ENCODE measurements around the gene RNF114. TPM values are rescaled to one million over a fixed set of nuclear protein-coding genes. Genes with fewer than 3 reads are reported as not detected.

RNF114 gene
- total and polyA plus RNA-seq, 5 donors from 2014 or later = 132 to 147 (median 146) TPM

GRCh38 chr20:49896204-49896603, 40.0 kb upstream of the RNF114 start:
- H3K4me1 Mint-ChIP-seq = peaks cover 8 to 24% (median 18%) of the 10 kb centered on the region in 4 donors
- H3K9me3 Mint-ChIP-seq = no peaks in the 10 kb centered on the region
- Histone ChIP-seq H3K27ac (ENCODE audit: insufficient read depth, low read length, poor library complexity, severe bottlenecking) (no peak overlapping the region), H3K9me3 (ENCODE audit: control insufficient read depth in 2 of 2, low read length in 2 of 2) (no peaks in the 10 kb centered on the region), H3K4me3 (ENCODE audit: low read depth, low read length) (no peak overlapping the region), H3K4me1 (ENCODE audit: control insufficient read depth, insufficient read depth, low read length, poor library complexity, severe bottlenecking) (peaks cover 13% of the 10 kb centered on the region), H3K27me3 (ENCODE audit: control insufficient read depth, insufficient read depth, low read length) (no peaks in the 10 kb centered on the region), H3K36me3 (ENCODE audit: control insufficient read depth, insufficient read depth, low read length) (no peaks in the 10 kb centered on the region)
- ATAC-seq (ENCODE audit: low read depth in 2 of 2) (no peak), DNase-seq (no peak)
- no peak overlapping the region for H3K4me3 Mint-ChIP-seq
- peak overlapping the region in 1 of 3 donors; percentile 38 for H3K27ac Mint-ChIP-seq
- H3K27me3 Mint-ChIP-seq = no peaks in the 10 kb centered on the region
- H3K36me3 Mint-ChIP-seq = peaks cover 5% of the 10 kb centered on the region

- Mint-ChIP-seq H3K4me3 (no peak overlapping the region), H3K4me1 (peaks cover 0 to 11% (median 6%) of the 10 kb centered on the region in 4 donors), H3K27me3 (no peaks in the 10 kb centered on the region), H3K27ac (no peak overlapping the region), H3K9me3 (peaks cover 0 to 2% (median 0%) of the 10 kb centered on the region in 7 donors), H3K36me3 (peaks cover 15% of the 10 kb centered on the region)
- no peaks in the 10 kb centered on the region for H3K4me1 ChIP-seq (ENCODE audit: control insufficient read depth, insufficient read depth, low read length, poor library complexity, severe bottlenecking)
- DNase-seq = no peak
- H3K9me3 ChIP-seq (ENCODE audit: control insufficient read depth in 2 of 2, low read length in 2 of 2) = no peaks in the 10 kb centered on the region
- H3K4me3 ChIP-seq (ENCODE audit: low read depth, low read length) = no peak overlapping the region
- H3K27ac ChIP-seq (ENCODE audit: insufficient read depth, low read length, poor library complexity, severe bottlenecking) = no peak overlapping the region
- H3K27me3 ChIP-seq (ENCODE audit: control insufficient read depth, insufficient read depth, low read length) = no peaks in the 10 kb centered on the region
- ATAC-seq (ENCODE audit: low read depth in 2 of 2) = no peak
- H3K36me3 ChIP-seq (ENCODE audit: control insufficient read depth, insufficient read depth, low read length) = peaks cover 10% of the 10 kb centered on the region
Measured at GRCh38 chr20:49899541-49900383, 36.4 kb upstream of the RNF114 start.

- Mint-ChIP-seq H3K4me1 (peaks cover 0 to 11% (median 3%) of the 10 kb centered on the region in 4 donors), H3K27ac (no peak overlapping the region), H3K27me3 (no peaks in the 10 kb centered on the region), H3K4me3 (no peak overlapping the region), H3K36me3 (peaks cover 24% of the 10 kb centered on the region), H3K9me3 (peaks cover 0 to 2% (median 0%) of the 10 kb centered on the region in 7 donors)
- Histone ChIP-seq H3K27ac (ENCODE audit: insufficient read depth, low read length, poor library complexity, severe bottlenecking) (no peak overlapping the region), H3K4me3 (ENCODE audit: low read depth, low read length) (no peak overlapping the region), H3K4me1 (ENCODE audit: control insufficient read depth, insufficient read depth, low read length, poor library complexity, severe bottlenecking) (no peaks in the 10 kb centered on the region), H3K36me3 (ENCODE audit: control insufficient read depth, insufficient read depth, low read length) (peaks cover 24% of the 10 kb centered on the region), H3K27me3 (ENCODE audit: control insufficient read depth, insufficient read depth, low read length) (no peaks in the 10 kb centered on the region), H3K9me3 (ENCODE audit: control insufficient read depth in 2 of 2, low read length in 2 of 2) (no peaks in the 10 kb centered on the region)
- ATAC-seq (ENCODE audit: low read depth in 2 of 2) (no peak), DNase-seq (no peak)
Measured at GRCh38 chr20:49901588-49901987, 34.6 kb upstream of the RNF114 start.

GRCh38 chr20:49904440-49905214, 31.6 kb upstream of the RNF114 start:
- H3K27ac ChIP-seq (ENCODE audit: insufficient read depth, low read length, poor library complexity, severe bottlenecking) = no peak overlapping the region
- ATAC-seq (ENCODE audit: low read depth in 2 of 2) (no peak), DNase-seq (no peak)
- Mint-ChIP-seq H3K9me3 (peaks cover 0 to 2% (median 0%) of the 10 kb centered on the region in 7 donors), H3K36me3 (peaks cover 33% of the 10 kb centered on the region), H3K4me3 (no peak overlapping the region), H3K4me1 (peaks cover 0 to 6% (median 4%) of the 10 kb centered on the region in 4 donors), H3K27ac (no peak overlapping the region), H3K27me3 (no peaks in the 10 kb centered on the region)
- peaks cover 45% of the 10 kb centered on the region for H3K36me3 ChIP-seq (ENCODE audit: control insufficient read depth, insufficient read depth, low read length)
- no peak overlapping the region for H3K4me3 ChIP-seq (ENCODE audit: low read depth, low read length)
- no peaks in the 10 kb centered on the region for H3K4me1 ChIP-seq (ENCODE audit: control insufficient read depth, insufficient read depth, low read length, poor library complexity, severe bottlenecking)
- H3K9me3 ChIP-seq (ENCODE audit: control insufficient read depth in 2 of 2, low read length in 2 of 2) = no peaks in the 10 kb centered on the region
- H3K27me3 ChIP-seq (ENCODE audit: control insufficient read depth, insufficient read depth, low read length) = no peaks in the 10 kb centered on the region

DNA sequence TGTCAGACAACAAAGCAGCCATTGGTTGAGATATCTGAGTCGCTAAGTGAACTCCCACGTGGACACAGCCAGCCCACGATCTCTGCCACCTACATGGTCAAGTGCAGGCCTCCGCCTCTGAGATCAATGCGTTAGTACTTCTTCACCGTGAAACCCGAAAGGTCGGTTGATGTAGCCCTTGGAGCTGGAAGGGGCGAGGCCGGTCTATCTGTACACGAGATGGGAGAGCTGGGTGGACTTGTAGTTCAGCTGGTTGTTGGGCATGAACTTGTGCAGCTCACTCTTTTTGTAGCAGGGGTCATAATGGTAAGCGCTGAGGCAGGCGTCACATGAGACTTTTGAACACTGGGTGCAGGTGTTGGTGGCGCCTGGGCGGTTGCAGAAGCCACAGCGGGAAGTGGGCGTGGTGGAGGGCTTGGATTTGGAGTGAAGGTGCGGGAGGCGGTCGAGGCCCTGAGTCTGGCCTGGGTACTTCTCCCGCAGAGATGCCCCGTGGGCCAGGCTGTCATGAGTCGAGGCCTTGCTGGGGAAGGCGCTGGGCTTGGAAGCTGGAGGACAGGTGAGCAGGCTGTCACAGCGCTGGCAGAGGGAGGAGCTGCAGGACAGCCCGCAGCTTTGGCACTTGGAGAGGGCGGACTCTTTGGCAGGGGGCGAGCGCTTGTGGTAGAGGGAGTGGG, 30.6 kb upstream of the RNF114 start:
- H3K4me3 Mint-ChIP-seq = peak overlapping the region in 1 of 4 donors; percentile 32
- H3K36me3 Mint-ChIP-seq = peaks cover 36% of the 10 kb centered on the region
- Histone ChIP-seq H3K36me3 (ENCODE audit: control insufficient read depth, insufficient read depth, low read length) (peaks cover 53% of the 10 kb centered on the region), H3K4me3 (ENCODE audit: low read depth, low read length) (no peak overlapping the region), H3K9me3 (ENCODE audit: control insufficient read depth in 2 of 2, low read length in 2 of 2) (no peaks in the 10 kb centered on the region), H3K27me3 (ENCODE audit: control insufficient read depth, insufficient read depth, low read length) (no peaks in the 10 kb centered on the region), H3K27ac (ENCODE audit: insufficient read depth, low read length, poor library complexity, severe bottlenecking) (no peak overlapping the region), H3K4me1 (ENCODE audit: control insufficient read depth, insufficient read depth, low read length, poor library complexity, severe bottlenecking) (no peaks in the 10 kb centered on the region)
- ATAC-seq (ENCODE audit: low read depth in 2 of 2) = no peak
- H3K27ac Mint-ChIP-seq = peak overlapping the region in 2 of 3 donors; percentile 26 to 36
- H3K4me1 Mint-ChIP-seq = peaks cover 0 to 10% (median 5%) of the 10 kb centered on the region in 4 donors
- no peak for DNase-seq
- no peaks in the 10 kb centered on the region for H3K27me3 Mint-ChIP-seq
- H3K9me3 Mint-ChIP-seq = peaks cover 0 to 2% (median 0%) of the 10 kb centered on the region in 7 donors

- peaks cover 36% of the 10 kb centered on the region for H3K36me3 Mint-ChIP-seq
- ATAC-seq (ENCODE audit: low read depth in 2 of 2) (no peak), DNase-seq (no peak)
- no peaks in the 10 kb centered on the region for H3K27me3 Mint-ChIP-seq
- Histone ChIP-seq H3K4me1 (ENCODE audit: control insufficient read depth, insufficient read depth, low read length, poor library complexity, severe bottlenecking) (no peaks in the 10 kb centered on the region), H3K27me3 (ENCODE audit: control insufficient read depth, insufficient read depth, low read length) (no peaks in the 10 kb centered on the region), H3K27ac (ENCODE audit: insufficient read depth, low read length, poor library complexity, severe bottlenecking) (no peak overlapping the region), H3K9me3 (ENCODE audit: control insufficient read depth in 2 of 2, low read length in 2 of 2) (no peaks in the 10 kb centered on the region), H3K36me3 (ENCODE audit: control insufficient read depth, insufficient read depth, low read length) (peaks cover 57% of the 10 kb centered on the region), H3K4me3 (ENCODE audit: low read depth, low read length) (no peak overlapping the region)
- peaks cover 0 to 2% (median 0%) of the 10 kb centered on the region in 7 donors for H3K9me3 Mint-ChIP-seq
- peaks cover 0 to 12% (median 7%) of the 10 kb centered on the region in 4 donors for H3K4me1 Mint-ChIP-seq
- H3K27ac Mint-ChIP-seq = peak overlapping the region in 1 of 3 donors; percentile 11
- no peak overlapping the region for H3K4me3 Mint-ChIP-seq
Measured at GRCh38 chr20:49906101-49906604, 30.0 kb upstream of the RNF114 start.

GRCh38 chr20:49906615-49907154, 29.5 kb upstream of the RNF114 start:
- Mint-ChIP-seq H3K27me3 (no peaks in the 10 kb centered on the region), H3K27ac (peak overlapping the region in 1 of 3 donors; percentile 11), H3K36me3 (peaks cover 36% of the 10 kb centered on the region), H3K4me1 (peaks cover 0 to 12% (median 8%) of the 10 kb centered on the region in 4 donors), H3K4me3 (peak overlapping the region in 1 of 4 donors; percentile 38), H3K9me3 (peaks cover 0 to 2% (median 0%) of the 10 kb centered on the region in 7 donors)
- Histone ChIP-seq H3K27ac (ENCODE audit: insufficient read depth, low read length, poor library complexity, severe bottlenecking) (no peak overlapping the region), H3K27me3 (ENCODE audit: control insufficient read depth, insufficient read depth, low read length) (no peaks in the 10 kb centered on the region), H3K4me1 (ENCODE audit: control insufficient read depth, insufficient read depth, low read length, poor library complexity, severe bottlenecking) (no peaks in the 10 kb centered on the region), H3K4me3 (ENCODE audit: low read depth, low read length) (no peak overlapping the region), H3K36me3 (ENCODE audit: control insufficient read depth, insufficient read depth, low read length) (peaks cover 57% of the 10 kb centered on the region), H3K9me3 (ENCODE audit: control insufficient read depth in 2 of 2, low read length in 2 of 2) (no peaks in the 10 kb centered on the region)
- no peak for DNase-seq
- ATAC-seq (ENCODE audit: low read depth in 2 of 2) = no peak
